HG03135 (cell line): ENCODE data around the gene RTP5.
"Not testable (repeated sequence)": the region's sequence is repeated elsewhere in the genome, so short reads cannot be mapped to it uniquely, and the experiment has no call there.

ENCODE experiments used
- ATAC-seq: cut with Tn5 transposase; IDR thresholded peaks from one replicate; pipeline ENCODE4 v1.9.1; 2021; ENCODE audit warnings: mild to moderate bottlenecking, moderate library complexity; ENCODE audit not compliant: unreplicated experiment

Gene RTP5

GRCh38 chr2:241869087-241869961 lies at the start of gene RTP5:
Gene RTP5 (plus strand): TSS chr2:241869729. CDS start chr2:241869757, 28 bp downstream.
- ATAC-seq, result no peak

- ATAC-seq, result not testable (repeated sequence)
These were observed 49.4 kb upstream of the RTP5 start for GRCh38 chr2:241819947-241820624.

GRCh38 chr2:241820625-241821384 lies 48.7 kb upstream of the RTP5 start:
- no peak for ATAC-seq

- no peak for ATAC-seq
These were observed 47.9 kb upstream of the RTP5 start for GRCh38 chr2:241821460-241822263.

- no peak for ATAC-seq
These were observed 47.3 kb upstream of the RTP5 start for GRCh38 chr2:241822264-241822623.

GRCh38 chr2:241823531-241824437 lies 45.7 kb upstream of the RTP5 start:
- ATAC-seq, result not testable (repeated sequence)

- ATAC-seq, result no peak
These were observed 42.1 kb upstream of the RTP5 start for GRCh38 chr2:241827394-241827793.

- ATAC-seq, result no peak
These were observed 36.3 kb upstream of the RTP5 start for GRCh38 chr2:241833101-241833663.

- not testable (repeated sequence) for ATAC-seq
These were observed 35.6 kb upstream of the RTP5 start for GRCh38 chr2:241833756-241834526.

- ATAC-seq, result no peak
These were observed 34.9 kb upstream of the RTP5 start for GRCh38 chr2:241834527-241835210.

GRCh38 chr2:241835611-241836010 lies 33.9 kb upstream of the RTP5 start:
- no peak for ATAC-seq

- no peak for ATAC-seq
These were observed 33.2 kb upstream of the RTP5 start for GRCh38 chr2:241836292-241836691.

GRCh38 chr2:241837197-241837965 lies 32.1 kb upstream of the RTP5 start:
- no peak for ATAC-seq

- ATAC-seq, result no peak
These were observed 28.1 kb upstream of the RTP5 start for GRCh38 chr2:241841181-241842066.

GRCh38 chr2:241842067-241842415 lies 27.5 kb upstream of the RTP5 start:
- no peak for ATAC-seq

GRCh38 chr2:241842620-241843211 lies 26.8 kb upstream of the RTP5 start:
- ATAC-seq, result no peak
